KMS-11 (cell line): ENCODE measurements around the gene ANKRD26.

Experiments used
- H2AFZ ChIP-seq: fragments of 200-600 bp; sonication (generic); 2 replicates; pipeline ENCODE4 v1.6.1; 2016; ENCODE audit warnings: antibody characterized with exemption, mixed run types, low read depth
- H3K27ac ChIP-seq: fragments of 200-600 bp; sonication (generic); 2 replicates; pipeline ENCODE4 v1.6.1; 2016; ENCODE audit warnings: mild to moderate bottlenecking, mixed run types
- H3K27me3 ChIP-seq: fragments of 200-600 bp; sonication (generic); 2 replicates; pipeline ENCODE4 v1.6.1; 2017; ENCODE audit warnings: mild to moderate bottlenecking, low read depth, mixed run types, moderate library complexity; ENCODE audit not compliant: insufficient read depth
- H3K36me3 ChIP-seq: fragments of 200-600 bp; sonication (generic); 2 replicates; pipeline ENCODE4 v1.6.1; 2017; ENCODE audit warnings: mild to moderate bottlenecking, mixed run types; ENCODE audit not compliant: insufficient read depth
- H3K4me1 ChIP-seq: fragments of 200-600 bp; sonication (generic); 2 replicates; pipeline ENCODE4 v1.6.1; 2016; ENCODE audit warnings: mild to moderate bottlenecking, low read depth, mixed run types; ENCODE audit not compliant: poor library complexity, severe bottlenecking
- H3K4me2 ChIP-seq: fragments of 200-600 bp; sonication (generic); 2 replicates; pipeline ENCODE4 v1.7.0; 2016; ENCODE audit warnings: mild to moderate bottlenecking, mixed run types
- H3K4me3 ChIP-seq: fragments of 200-600 bp; sonication (generic); IDR thresholded peaks from 2 replicates; pipeline ENCODE4 v1.6.1; 2017; ENCODE audit warnings: low read depth, low read length, mixed read lengths; ENCODE audit not compliant: insufficient read depth
- H3K79me2 ChIP-seq: fragments of 200-600 bp; sonication (generic); 2 replicates; pipeline ENCODE4 v1.6.1; 2016; ENCODE audit warnings: low read depth, mixed run types; ENCODE audit not compliant: insufficient read depth
- H3K9ac ChIP-seq: fragments of 200-600 bp; sonication (generic); 2 replicates; pipeline ENCODE4 v1.6.1; 2016; ENCODE audit warnings: mild to moderate bottlenecking, mixed run types
- H4K20me1 ChIP-seq: fragments of 200-600 bp; sonication (generic); 2 replicates; pipeline ENCODE4 v1.6.1; 2016; ENCODE audit warnings: mild to moderate bottlenecking, mixed run types; ENCODE audit not compliant: insufficient read depth
- CTCF ChIP-seq: fragments of 200-600 bp; sonication (generic); conservative IDR thresholded peaks from 2 replicates; pipeline ENCODE4 v1.6.1; 2017; ENCODE audit warnings: low read depth, mild to moderate bottlenecking, antibody characterized with exemption, low read length, moderate library complexity, mixed read lengths

Gene ANKRD26

GRCh38 chr10:26983156-26983555, 117.1 kb downstream of the ANKRD26 start:
- Histone ChIP-seq H4K20me1 (no peaks in the 10 kb centered on the region), H3K9ac (no peak overlapping the region), H3K27ac (no peak overlapping the region), H2AFZ (no peak overlapping the region), H3K4me1 (no peaks in the 10 kb centered on the region), H3K27me3 (no peaks in the 10 kb centered on the region), H3K4me3 (no peak overlapping the region), H3K36me3 (no peaks in the 10 kb centered on the region), H3K4me2 (no peak overlapping the region), H3K79me2 (no peaks in the 10 kb centered on the region)
- TF ChIP-seq CTCF = no peak

- no peak overlapping the region for H2AFZ ChIP-seq
- no peak overlapping the region for H3K4me2 ChIP-seq
- H3K36me3 ChIP-seq = no peaks in the 10 kb centered on the region
- no peaks in the 10 kb centered on the region for H3K27me3 ChIP-seq
- H3K4me3 ChIP-seq = no peak overlapping the region
- no peaks in the 10 kb centered on the region for H3K79me2 ChIP-seq
- H3K9ac ChIP-seq = no peak overlapping the region
- no peaks in the 10 kb centered on the region for H3K4me1 ChIP-seq
- H3K27ac ChIP-seq = no peak overlapping the region
- TF ChIP-seq CTCF = no peak
- no peaks in the 10 kb centered on the region for H4K20me1 ChIP-seq
These were observed 118.2 kb downstream of the ANKRD26 start for GRCh38 chr10:26982058-26982457.

- Histone ChIP-seq H3K27ac (no peak overlapping the region), H3K27me3 (no peaks in the 10 kb centered on the region), H4K20me1 (no peaks in the 10 kb centered on the region), H3K36me3 (no peaks in the 10 kb centered on the region), H2AFZ (no peak overlapping the region), H3K4me2 (no peak overlapping the region), H3K4me3 (no peak overlapping the region), H3K4me1 (no peaks in the 10 kb centered on the region), H3K79me2 (no peaks in the 10 kb centered on the region), H3K9ac (no peak overlapping the region)
- no peak for TF ChIP-seq CTCF
These were observed 119.0 kb downstream of the ANKRD26 start for GRCh38 chr10:26981232-26981824.

GRCh38 chr10:26978519-26978918, 121.8 kb downstream of the ANKRD26 start:
- no peaks in the 10 kb centered on the region for H3K79me2 ChIP-seq
- TF ChIP-seq CTCF = no peak
- no peak overlapping the region for H2AFZ ChIP-seq
- no peaks in the 10 kb centered on the region for H3K36me3 ChIP-seq
- no peaks in the 10 kb centered on the region for H4K20me1 ChIP-seq
- no peak overlapping the region for H3K4me3 ChIP-seq
- H3K27me3 ChIP-seq = no peaks in the 10 kb centered on the region
- no peak overlapping the region for H3K9ac ChIP-seq
- H3K4me1 ChIP-seq = no peaks in the 10 kb centered on the region
- no peak overlapping the region for H3K4me2 ChIP-seq
- no peak overlapping the region for H3K27ac ChIP-seq
